Lung (tissue), 12 donors: ENCODE results near the gene MICAL2. TPM values are rescaled to one million over a fixed set of nuclear protein-coding genes. Genes with fewer than 3 reads are reported as not detected.
A peak's percentile ranks its signal among the peaks of the same experiment; 100 is the strongest.

Source experiments
- ATAC-seq: fragments of 200-7000 bp; cut with Tn5 transposase; one replicate; pipeline ENCODE4 v1.9.1; 2020; ENCODE audit warnings: moderate number of reproducible peaks; ENCODE audit not compliant: insufficient read depth, low FRiP score
- DNase-seq, 3 donors: peaks; one replicate each; pipeline ENCODE4 v3.0.0-alpha.2; 2013 to 2017
- H3K27ac ChIP-seq, 2 donors: one replicate each; pipeline ENCODE4 v1.5.1; 2013; ENCODE audit warnings: mild to moderate bottlenecking in 2 of 2, moderate library complexity in 2 of 2, control low read depth in 1 of 2, inconsistent platforms in 1 of 2, low read depth in 1 of 2, low read length in 1 of 2
- H3K27me3 ChIP-seq, 3 donors: one replicate each; pipeline ENCODE4 v1.5.1; 2013; ENCODE audit warnings: low read length in 2 of 3; ENCODE audit not compliant: control insufficient read depth in 3 of 3, insufficient read depth in 3 of 3
- H3K36me3 ChIP-seq, 4 donors: one replicate each; pipeline ENCODE4 v1.5.1; 2013; ENCODE audit warnings: low read length in 4 of 4, mild to moderate bottlenecking in 1 of 4, moderate library complexity in 1 of 4; ENCODE audit not compliant: control insufficient read depth in 4 of 4, insufficient read depth in 4 of 4
- H3K4me1 ChIP-seq, 5 donors: one replicate each; pipeline ENCODE4 v1.5.1; 2013; ENCODE audit warnings: low read length in 5 of 5, mild to moderate bottlenecking in 2 of 5, moderate library complexity in 1 of 5; ENCODE audit not compliant: control insufficient read depth in 5 of 5, insufficient read depth in 5 of 5
- H3K4me3 ChIP-seq: one replicate; pipeline ENCODE4 v1.5.1; 2013; ENCODE audit warnings: mild to moderate bottlenecking, control low read depth, moderate library complexity
- H3K9ac ChIP-seq, 2 donors: one replicate each; pipeline ENCODE4 v1.5.1; 2013; ENCODE audit warnings: low read length in 2 of 2, control low read depth in 1 of 2; ENCODE audit not compliant: insufficient read depth in 1 of 2
- H3K9me3 ChIP-seq, 4 donors: one replicate each; pipeline ENCODE4 v1.5.1; 2013; ENCODE audit warnings: low read length in 3 of 4, mild to moderate bottlenecking in 1 of 4, moderate library complexity in 1 of 4; ENCODE audit not compliant: control insufficient read depth in 4 of 4, insufficient read depth in 3 of 4
- WGBS, 2 donors: extraction: QIAGEN DNeasy Blood & Tissue Kit; methylation state at CpG; one replicate each; pipeline ENCODE4 v1.1.7; 2013; 5-methylcytosine and 5-hydroxymethylcytosine counted together
- polyA plus RNA-seq, 2 donors: library from polyadenylated mRNA; stranded (reverse); fragments of 200-250 nt; gene quantifications; one replicate each; pipeline ENCODE4 v1.2.1, GENCODE V29; 2013
- total RNA-seq, 2 donors: library from RNA; depleted of rRNA in 1 of 2; stranded (reverse); fragments of >200 nt in 1 of 2; gene quantifications; one replicate each; pipeline ENCODE4 v1.2.1, GENCODE V29; 2014 to 2021
- TF ChIP-seq, protein P1 (sequence below): IDR thresholded peaks from 2 replicates; pipeline ENCODE4 v1.5.1; 2012; ENCODE audit warnings: mild to moderate bottlenecking; ENCODE audit errors: control extremely low read depth, extremely low read depth
- donor health status: control.
- donor health status: control.
- donor health status: Bipolar disorder and iron deficiency.
- donor health status: healthy.
- donor health status: DM: yes; HTN: yes; CAD: no.

The MICAL2 gene
- total and polyA plus RNA-seq, 4 donors: 38.2 to 218 (median 99.6) TPM

GRCh38 chr11:12100841-12101242 is 9.5 kb upstream of the MICAL2 start:
- peaks cover 0 to 3% (median 0%) of the 10 kb centered on the region in 3 donors for H3K27me3 ChIP-seq
- no peaks in the 10 kb centered on the region for H3K36me3 ChIP-seq
- H3K4me1 ChIP-seq: peaks cover 0 to 16% (median 8%) of the 10 kb centered on the region in 5 donors
- no peak overlapping the region for H3K4me3 ChIP-seq
- TF ChIP-seq, protein P1, sequence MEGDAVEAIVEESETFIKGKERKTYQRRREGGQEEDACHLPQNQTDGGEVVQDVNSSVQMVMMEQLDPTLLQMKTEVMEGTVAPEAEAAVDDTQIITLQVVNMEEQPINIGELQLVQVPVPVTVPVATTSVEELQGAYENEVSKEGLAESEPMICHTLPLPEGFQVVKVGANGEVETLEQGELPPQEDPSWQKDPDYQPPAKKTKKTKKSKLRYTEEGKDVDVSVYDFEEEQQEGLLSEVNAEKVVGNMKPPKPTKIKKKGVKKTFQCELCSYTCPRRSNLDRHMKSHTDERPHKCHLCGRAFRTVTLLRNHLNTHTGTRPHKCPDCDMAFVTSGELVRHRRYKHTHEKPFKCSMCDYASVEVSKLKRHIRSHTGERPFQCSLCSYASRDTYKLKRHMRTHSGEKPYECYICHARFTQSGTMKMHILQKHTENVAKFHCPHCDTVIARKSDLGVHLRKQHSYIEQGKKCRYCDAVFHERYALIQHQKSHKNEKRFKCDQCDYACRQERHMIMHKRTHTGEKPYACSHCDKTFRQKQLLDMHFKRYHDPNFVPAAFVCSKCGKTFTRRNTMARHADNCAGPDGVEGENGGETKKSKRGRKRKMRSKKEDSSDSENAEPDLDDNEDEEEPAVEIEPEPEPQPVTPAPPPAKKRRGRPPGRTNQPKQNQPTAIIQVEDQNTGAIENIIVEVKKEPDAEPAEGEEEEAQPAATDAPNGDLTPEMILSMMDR: no peak
- no peaks in the 10 kb centered on the region for H3K9me3 ChIP-seq
- WGBS, 2 donors: 61 to 73% methylated on average over 5 of the region's 5 CpGs
- no peak overlapping the region for H3K9ac ChIP-seq
- DNase-seq (peak; percentile 44 to 76 (median 48)), ATAC-seq (peak; percentile 56)
- peak overlapping the region in 1 of 2 donors; percentile 6 for H3K27ac ChIP-seq

DNA sequence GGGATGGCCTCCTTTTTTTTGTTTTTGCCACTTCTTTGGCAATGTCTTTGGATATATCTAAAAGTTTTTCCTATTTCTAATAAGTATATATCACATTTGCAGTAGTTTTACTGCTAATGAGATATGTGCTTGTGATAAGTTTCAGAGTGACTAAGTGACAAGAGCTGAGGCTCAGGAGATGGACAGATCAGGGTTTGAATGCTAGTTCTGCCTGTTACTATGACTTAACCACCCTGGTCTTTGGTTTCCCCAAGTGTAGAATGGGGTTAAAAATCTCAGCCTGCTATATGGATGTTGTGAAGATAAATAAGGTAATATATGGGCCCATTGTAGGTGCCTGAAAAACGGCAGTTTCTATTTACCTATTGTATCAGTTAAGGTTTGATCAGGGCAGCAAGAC is 9.1 kb upstream of the MICAL2 start:
- no peak overlapping the region for H3K9ac ChIP-seq
- no peaks in the 10 kb centered on the region for H3K36me3 ChIP-seq
- ATAC-seq (no peak), DNase-seq (no peak)
- peaks cover 0 to 18% (median 8%) of the 10 kb centered on the region in 5 donors for H3K4me1 ChIP-seq
- TF ChIP-seq, protein P1: no peak
- peaks cover 0 to 3% (median 0%) of the 10 kb centered on the region in 3 donors for H3K27me3 ChIP-seq
- WGBS, 2 donors: 62 to 69% methylated on average over 1 of the region's 1 CpG
- no peaks in the 10 kb centered on the region for H3K9me3 ChIP-seq
- H3K27ac ChIP-seq: no peak overlapping the region
- no peak overlapping the region for H3K4me3 ChIP-seq

- H3K27ac ChIP-seq: peak overlapping the region in 1 of 2 donors; percentile 39
- ATAC-seq (no peak), DNase-seq (no peak)
- WGBS, 2 donors: 57 to 64% methylated on average over 5 of the region's 5 CpGs
- H3K36me3 ChIP-seq: no peaks in the 10 kb centered on the region
- TF ChIP-seq, protein P1: no peak
- H3K4me1 ChIP-seq: peaks cover 0 to 21% (median 8%) of the 10 kb centered on the region in 5 donors
- H3K4me3 ChIP-seq: no peak overlapping the region
- no peak overlapping the region for H3K9ac ChIP-seq
- peaks cover 0 to 3% (median 0%) of the 10 kb centered on the region in 3 donors for H3K27me3 ChIP-seq
- H3K9me3 ChIP-seq: no peaks in the 10 kb centered on the region
These were observed 7.6 kb upstream of the MICAL2 start for GRCh38 chr11:12102588-12103410.
